ENCODE data around the gene HMX2.

GRCh38 chr10:123147635-123148413, at the start of gene HMX2:
- TF ChIP-seq, protein P1, sequence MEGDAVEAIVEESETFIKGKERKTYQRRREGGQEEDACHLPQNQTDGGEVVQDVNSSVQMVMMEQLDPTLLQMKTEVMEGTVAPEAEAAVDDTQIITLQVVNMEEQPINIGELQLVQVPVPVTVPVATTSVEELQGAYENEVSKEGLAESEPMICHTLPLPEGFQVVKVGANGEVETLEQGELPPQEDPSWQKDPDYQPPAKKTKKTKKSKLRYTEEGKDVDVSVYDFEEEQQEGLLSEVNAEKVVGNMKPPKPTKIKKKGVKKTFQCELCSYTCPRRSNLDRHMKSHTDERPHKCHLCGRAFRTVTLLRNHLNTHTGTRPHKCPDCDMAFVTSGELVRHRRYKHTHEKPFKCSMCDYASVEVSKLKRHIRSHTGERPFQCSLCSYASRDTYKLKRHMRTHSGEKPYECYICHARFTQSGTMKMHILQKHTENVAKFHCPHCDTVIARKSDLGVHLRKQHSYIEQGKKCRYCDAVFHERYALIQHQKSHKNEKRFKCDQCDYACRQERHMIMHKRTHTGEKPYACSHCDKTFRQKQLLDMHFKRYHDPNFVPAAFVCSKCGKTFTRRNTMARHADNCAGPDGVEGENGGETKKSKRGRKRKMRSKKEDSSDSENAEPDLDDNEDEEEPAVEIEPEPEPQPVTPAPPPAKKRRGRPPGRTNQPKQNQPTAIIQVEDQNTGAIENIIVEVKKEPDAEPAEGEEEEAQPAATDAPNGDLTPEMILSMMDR (IDR thresholded peaks at IDR 0.05) = no peak
- TF ChIP-seq POLR2A (IDR thresholded peaks at IDR 0.05) = no peak
- TF ChIP-seq POLR2AphosphoS5 (IDR thresholded peaks at IDR 0.05) = no peak

All from breast epithelium (tissue), 3 donors.